HepG2 (cell line): ENCODE measurements around the gene PSMA7. TPM values are rescaled to one million over a fixed set of nuclear protein-coding genes. Genes with fewer than 3 reads are reported as not detected.

Experiments used
- HMGXB3 ChIP-seq: sonication (generic); formaldehyde crosslinking; IDR thresholded peaks from 2 replicates; pipeline ENCODE4 v1.4.0; 2020; ENCODE audit warnings: missing genetic modification reagents, borderline replicate concordance
- ISL2 ChIP-seq: sonication (generic); formaldehyde crosslinking; IDR thresholded peaks from 2 replicates; pipeline ENCODE4 v1.5.0; 2020; ENCODE audit warnings: missing genetic modification reagents
- JDP2 ChIP-seq: sonication (generic); formaldehyde crosslinking; IDR thresholded peaks from 2 replicates; pipeline ENCODE4 v1.8.1; 2022; ENCODE audit warnings: missing genetic modification reagents, borderline replicate concordance
- KIAA2018 ChIP-seq: sonication (generic); formaldehyde crosslinking; IDR thresholded peaks from 2 replicates; pipeline ENCODE4 v1.5.0; 2020; ENCODE audit warnings: mild to moderate bottlenecking, missing genetic modification reagents, borderline replicate concordance
- POLR2G ChIP-seq: fragments of 200-400 bp; formaldehyde crosslinking; IDR thresholded peaks from 2 replicates; pipeline ENCODE4 v1.6.1; 2018; ENCODE audit warnings: mild to moderate bottlenecking, low read depth, low read length, moderate library complexity
- ZNF513 ChIP-seq: sonication (generic); formaldehyde crosslinking; conservative IDR thresholded peaks from 2 replicates; pipeline ENCODE4 v1.5.0; 2020; ENCODE audit warnings: missing genetic modification reagents
- ZNF550 ChIP-seq: sonication (generic); formaldehyde crosslinking; IDR thresholded peaks from 2 replicates; pipeline ENCODE4 v1.4.0; 2020; ENCODE audit warnings: mild to moderate bottlenecking, missing genetic modification reagents, borderline replicate concordance
- ZNF710 ChIP-seq: sonication (generic); formaldehyde crosslinking; IDR thresholded peaks from 2 replicates; pipeline ENCODE4 v1.5.0; 2020; ENCODE audit warnings: mild to moderate bottlenecking, missing genetic modification reagents, borderline replicate concordance
- polyA plus RNA-seq, 8 experiments: library from polyadenylated mRNA; depleted of rRNA in 3 of 8; stranded (reverse) in 7 of 8; unstranded in 1 of 8; fragments of >200 nt; fragmentation: Illumina TruSeq in 4 of 8; extraction: Trizol in 4 of 8; gene quantifications; 2 replicates each; pipeline versions ENCODE4 v1.2.1 to v1.2.3, GENCODE V29; 2011 to 2016; ENCODE audit warnings: low read depth in 4 of 8, missing spikeins in 1 of 8, mixed read lengths in 1 of 8; ENCODE audit not compliant: insufficient read depth in 1 of 8
- total RNA-seq, 5 experiments: library from RNA; depleted of rRNA; stranded (reverse); fragments of >200 nt; fragmentation: Illumina TruSeq; extraction: Trizol; gene quantifications; 2 replicates each; pipeline ENCODE4 v1.2.3, GENCODE V29; 2016; ENCODE audit warnings: low read depth in 1 of 5

The PSMA7 gene
- total and polyA plus RNA-seq, 2 of the 13 experiments (the other 11 are each of a cell fraction or from before 2014, with no cell fraction given) = 531 to 631 TPM

- TF ChIP-seq KIAA2018 (CRISPR knock-in tag) = no peak
- peak; percentile 16; the same call in 1 of the 2 replicates for TF ChIP-seq ISL2 (CRISPR knock-in tag)
- TF ChIP-seq HMGXB3 (CRISPR knock-in tag) = no peak
- TF ChIP-seq ZNF550 = no peak
- no peak for TF ChIP-seq POLR2G
- TF ChIP-seq JDP2 (CRISPR knock-in tag) = no peak
- 0 out of 2 replicates have a peak, but pooled peaks have one; percentile 50 for TF ChIP-seq ZNF710 (CRISPR knock-in tag)
- no peak for TF ChIP-seq ZNF513
Measured at GRCh38 chr20:62142252-62143080, 728 bp downstream of the PSMA7 start (continued).
